ENCODE results near the gene ASTN2.

GRCh38 chr9:116694785-116695291, 720.0 kb downstream of the ASTN2 start:
- TF ChIP-seq CTCF (IDR thresholded peaks at IDR 0.05) (no peak), EP300 (IDR thresholded peaks at IDR 0.05; ENCODE audit: low read depth) (no peak), POLR2AphosphoS5 (IDR thresholded peaks at IDR 0.05) (no peak)

All from transverse colon (tissue), 4 donors.